NCI-H128 (cell line): ENCODE measurements around the gene MAN2B2.
"Not testable (repeated sequence)": the region's sequence is repeated elsewhere in the genome, so short reads cannot be mapped to it uniquely, and the experiment has no call there.

Source experiments
- DNase-seq: peaks from one replicate; lab custom pipeline; 2025; ENCODE audit not compliant: unreplicated experiment; lab: John Stamatoyannopoulos, UW

Gene MAN2B2

GRCh38 chr4:6613676-6614651 lies 39.0 kb downstream of the MAN2B2 start:
- DNase-seq = no peak

GRCh38 chr4:6614701-6615230 lies 39.8 kb downstream of the MAN2B2 start:
- no peak for DNase-seq

DNA sequence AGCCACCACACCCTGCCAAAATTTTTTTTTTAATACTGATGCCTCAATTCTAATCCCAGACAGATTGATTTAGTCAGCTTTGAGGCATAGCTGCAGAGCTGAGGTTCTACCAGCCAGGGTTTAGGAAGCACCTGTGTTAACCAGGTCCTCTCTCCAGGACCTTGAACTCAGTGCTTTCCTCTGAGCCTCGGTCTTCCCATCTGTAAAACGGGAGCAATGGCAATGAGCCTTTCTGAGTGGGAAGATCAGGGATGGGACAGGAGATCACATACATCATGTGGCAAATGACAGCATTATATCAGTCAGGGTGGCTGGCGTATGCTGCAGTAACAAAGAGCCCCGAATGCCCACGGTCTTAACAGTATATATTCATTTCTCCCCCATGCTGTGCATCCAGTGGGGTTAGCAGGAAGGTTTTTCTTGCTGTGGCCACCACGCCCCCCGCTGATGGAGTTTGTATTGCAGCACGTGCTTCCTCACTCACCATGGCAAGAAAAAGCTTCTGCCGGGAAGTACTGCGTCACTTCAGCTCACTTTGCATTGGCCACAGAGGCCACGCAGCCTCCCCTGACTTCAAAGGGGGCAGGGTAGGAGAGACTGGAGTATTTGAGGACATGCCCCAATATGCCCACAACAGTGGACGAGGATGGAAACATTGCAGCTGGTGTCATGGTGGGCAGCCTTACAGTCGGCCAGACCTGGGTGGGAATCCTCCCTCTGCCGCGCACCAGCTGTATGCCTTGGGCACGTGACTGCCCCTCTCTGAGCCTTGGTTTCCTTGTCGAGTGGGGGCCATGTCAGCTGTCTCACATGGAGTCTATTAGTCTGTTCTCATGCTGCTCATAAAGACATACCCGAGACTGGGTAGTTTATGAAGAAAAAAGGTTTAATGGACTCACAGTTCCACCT lies 41.4 kb downstream of the MAN2B2 start:
- DNase-seq = no peak

DNA sequence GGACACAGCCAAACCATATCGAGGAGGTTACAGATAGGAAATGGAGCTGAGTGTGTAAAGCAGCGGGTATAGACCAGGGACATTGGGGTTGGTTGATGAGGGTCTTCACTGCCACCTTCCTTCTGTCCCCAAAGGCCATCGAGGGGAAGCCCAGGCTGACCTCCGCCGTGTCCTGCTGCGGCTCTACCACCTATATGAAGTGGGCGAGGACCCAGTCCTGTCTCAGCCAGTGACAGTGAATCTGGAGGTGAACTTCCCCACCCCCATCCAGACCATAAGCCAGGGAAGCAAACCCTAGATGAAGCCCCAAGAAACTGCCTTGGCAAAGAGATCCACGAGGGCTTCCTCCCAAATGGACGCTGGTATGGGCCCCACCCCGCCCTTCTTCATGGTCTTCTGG lies 42.3 kb downstream of the MAN2B2 start:
- DNase-seq = no peak

DNA sequence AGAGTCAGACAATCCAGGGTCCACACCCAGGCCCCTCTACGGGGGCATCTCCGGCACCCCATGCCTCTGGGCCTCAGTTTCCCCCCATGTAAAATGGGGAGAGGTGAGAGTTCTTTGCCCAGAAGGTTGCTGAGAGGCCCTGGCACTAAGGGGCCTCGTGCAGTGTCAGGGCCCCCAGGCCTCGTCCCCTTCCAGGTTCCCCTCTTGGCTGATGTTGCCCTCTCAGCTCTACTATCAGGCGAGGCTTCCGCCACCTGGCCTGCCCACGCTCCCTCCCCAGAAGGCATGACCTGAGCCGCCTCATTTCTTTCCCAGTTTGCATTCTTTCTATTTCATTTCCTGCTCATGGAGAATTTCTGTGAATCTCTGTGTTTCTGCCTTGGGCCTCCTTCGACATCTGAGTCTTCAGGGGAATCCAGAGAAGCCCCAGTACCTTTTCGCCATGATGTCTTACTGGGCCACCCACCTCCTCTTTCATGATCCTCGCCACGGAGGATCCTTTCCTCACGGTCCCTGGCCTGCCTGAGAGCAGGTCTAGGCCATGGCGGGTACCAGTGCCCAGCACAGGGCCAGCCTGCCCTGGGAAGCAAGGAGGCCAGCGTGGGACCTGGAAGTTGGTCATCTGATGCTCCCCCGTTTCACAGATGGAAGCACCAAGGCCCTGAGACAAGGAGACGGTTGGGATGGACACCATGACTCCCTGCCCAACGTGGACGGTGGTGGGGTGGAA lies 43.6 kb downstream of the MAN2B2 start:
- DNase-seq = no peak

GRCh38 chr4:6619116-6619465 lies 44.1 kb downstream of the MAN2B2 start:
- no peak for DNase-seq

DNA sequence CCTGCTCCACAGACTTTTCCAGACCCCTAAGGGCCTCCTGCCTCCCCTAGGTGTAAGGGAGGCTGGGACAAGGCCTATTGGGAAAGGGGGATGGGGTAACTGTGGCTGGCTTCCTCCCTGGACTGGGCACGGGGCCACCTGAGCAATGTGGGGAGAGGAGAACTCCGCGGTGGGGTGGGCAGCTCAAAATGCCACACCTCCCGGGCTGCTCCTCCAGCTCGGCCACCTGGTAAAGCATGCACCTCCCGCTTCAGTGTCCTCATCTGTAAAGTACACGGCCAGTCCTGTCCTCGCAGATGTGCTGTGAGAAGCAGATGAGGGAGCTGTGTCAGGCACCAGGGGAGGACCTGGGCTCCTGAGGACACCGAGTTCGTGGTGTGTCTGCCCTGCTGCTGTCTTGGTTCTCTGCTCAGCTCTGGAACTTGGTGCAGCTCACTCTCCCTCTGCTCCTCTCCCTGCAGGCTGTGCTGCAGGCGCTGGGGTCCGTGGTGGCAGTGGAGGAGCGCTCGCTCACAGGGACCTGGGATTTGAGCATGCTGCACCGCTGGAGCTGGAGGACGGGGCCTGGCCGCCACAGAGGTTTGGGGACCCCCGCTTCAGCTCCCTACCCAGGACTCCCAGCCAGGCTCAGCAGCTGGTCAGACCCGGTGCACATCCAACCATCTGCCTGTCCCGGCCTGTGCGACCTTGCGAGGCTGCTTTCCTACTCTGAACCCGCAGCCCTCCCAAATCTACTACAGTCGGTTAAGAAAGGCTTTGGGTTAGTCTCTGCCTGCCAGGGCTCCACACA lies 44.7 kb downstream of the MAN2B2 start:
- DNase-seq = no peak

DNA sequence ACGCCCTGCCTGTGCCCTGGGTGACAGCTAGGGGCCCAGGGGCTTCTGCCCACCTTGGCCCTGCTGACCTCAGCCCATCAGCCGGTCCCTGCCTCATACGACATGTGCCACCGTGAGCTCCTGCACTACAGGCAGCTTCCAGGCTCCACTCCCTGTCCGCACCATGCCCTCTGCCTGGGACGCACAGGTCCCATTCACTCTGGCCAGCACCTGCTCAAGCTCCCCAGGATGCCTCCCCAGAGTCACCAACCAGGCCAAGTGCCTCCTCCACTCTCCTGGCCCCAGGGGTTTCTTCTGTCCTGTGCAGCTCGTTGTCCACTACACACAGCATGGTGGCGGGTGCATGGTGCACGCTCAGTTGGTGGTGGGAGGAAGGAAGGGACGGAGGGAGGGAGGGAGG lies 45.3 kb downstream of the MAN2B2 start:
- no peak for DNase-seq

GRCh38 chr4:6620891-6621555 lies 46.0 kb downstream of the MAN2B2 start:
- DNase-seq = no peak

- no peak for DNase-seq
Observed at GRCh38 chr4:6621556-6621927, 46.6 kb downstream of the MAN2B2 start.

DNA sequence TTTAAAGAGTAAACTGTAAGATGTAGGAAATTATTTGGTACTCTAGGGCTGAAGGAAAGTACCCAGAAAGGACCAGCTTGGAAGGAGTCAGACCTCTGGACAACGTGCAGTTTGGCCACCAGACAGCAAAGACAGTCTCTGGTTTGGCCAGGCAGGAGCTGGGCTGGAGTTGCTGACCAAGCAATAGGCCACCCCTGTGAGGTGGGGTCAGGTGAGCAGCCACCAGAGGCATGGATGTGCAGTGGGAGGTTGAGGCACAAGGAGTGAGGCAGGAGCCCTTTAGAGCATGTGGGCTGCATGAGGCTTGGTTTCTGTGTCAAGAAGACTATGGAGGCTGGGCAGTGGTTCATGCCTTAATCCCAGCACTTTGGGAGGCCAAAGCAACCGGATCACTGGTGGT lies 47.8 kb downstream of the MAN2B2 start:
- DNase-seq = no peak

GRCh38 chr4:6625256-6625655 lies 50.3 kb downstream of the MAN2B2 start:
- no peak for DNase-seq

GRCh38 chr4:6626066-6626465 lies 51.1 kb downstream of the MAN2B2 start:
- no peak for DNase-seq

GRCh38 chr4:6627832-6628231 lies 52.8 kb downstream of the MAN2B2 start:
- DNase-seq = no peak

DNA sequence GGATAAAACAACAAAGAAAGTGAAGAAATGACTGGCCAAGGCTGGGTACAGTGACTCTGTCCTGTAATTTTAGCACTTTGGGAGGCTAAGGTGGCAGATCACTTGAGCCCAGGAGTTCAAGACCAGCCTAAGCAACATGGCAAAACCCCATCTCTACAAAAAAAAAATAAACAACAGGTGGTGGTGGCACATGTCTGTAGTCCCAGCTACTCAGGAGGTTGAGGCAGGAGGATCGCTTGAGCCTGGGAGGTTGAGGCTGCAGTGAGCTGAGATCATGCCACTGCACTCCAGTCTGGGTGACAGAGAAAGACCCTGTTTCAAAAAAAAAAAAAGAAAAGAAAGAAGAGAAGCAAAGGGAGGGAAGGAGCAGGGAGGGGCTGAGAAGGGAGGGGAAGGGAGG lies 53.5 kb downstream of the MAN2B2 start:
- not testable (repeated sequence) for DNase-seq

DNA sequence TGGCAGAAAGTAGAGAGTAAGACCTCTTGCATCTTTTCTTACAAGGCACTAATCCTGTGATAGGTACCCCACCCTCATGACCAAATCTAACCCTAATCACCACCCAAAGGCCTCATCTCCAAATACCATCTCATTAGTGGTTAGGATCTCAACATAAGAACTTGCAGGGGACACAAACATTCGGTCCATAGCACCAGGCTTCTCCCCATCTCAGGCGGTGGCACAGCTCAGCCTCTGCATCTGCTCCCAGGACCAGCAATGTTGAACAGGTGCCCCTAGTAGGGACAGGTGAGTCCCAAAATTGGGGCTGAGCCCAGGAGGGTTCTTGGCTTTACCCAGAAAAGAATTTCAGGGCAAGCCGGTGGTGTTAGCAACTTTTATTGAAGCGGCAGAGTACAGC lies 57.1 kb downstream of the MAN2B2 start:
- no peak for DNase-seq

DNA sequence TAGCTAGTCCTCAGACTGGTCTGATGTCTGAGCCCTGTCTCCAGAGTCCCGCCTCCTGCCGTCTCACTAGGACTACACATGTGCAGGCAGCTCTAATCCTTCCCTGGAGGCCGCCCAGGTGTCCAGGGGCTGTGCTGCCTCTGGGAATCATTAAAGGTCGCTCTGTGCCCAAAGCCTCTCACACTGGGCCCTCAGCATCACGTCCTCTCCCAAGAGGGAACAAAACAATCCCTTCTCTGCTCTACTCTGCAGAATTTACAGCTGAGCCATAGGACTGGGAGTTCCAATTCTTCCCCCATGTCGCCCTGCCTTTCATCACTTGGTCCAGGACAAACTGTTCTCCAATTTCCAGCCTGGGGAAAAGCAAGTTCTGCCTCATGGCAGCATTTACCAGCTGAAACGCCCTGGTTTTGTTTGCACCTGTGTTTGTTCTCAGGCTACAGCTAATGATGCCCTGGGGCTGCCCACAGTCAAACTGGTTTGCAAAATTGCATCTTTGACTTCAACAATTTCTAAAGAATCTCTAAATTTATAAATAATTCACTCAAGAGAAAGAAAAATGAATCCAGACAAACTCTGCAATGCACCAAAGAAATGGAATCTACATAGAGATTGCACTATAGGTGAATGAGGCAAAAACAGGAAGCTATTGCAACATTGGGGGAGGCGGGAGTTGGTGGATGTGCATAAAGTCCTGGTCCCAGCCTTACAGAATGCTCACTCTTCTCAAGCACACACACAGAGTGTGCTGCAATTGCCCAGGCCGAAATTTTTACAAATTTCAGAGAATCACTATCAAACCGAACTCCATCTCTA lies 58.3 kb downstream of the MAN2B2 start:
- DNase-seq = no peak

- no peak for DNase-seq
Observed at GRCh38 chr4:6634746-6635145, 59.8 kb downstream of the MAN2B2 start.

- no peak for DNase-seq
Observed at GRCh38 chr4:6639137-6639680, 64.2 kb downstream of the MAN2B2 start.
